Epithelial cell of proximal tubule (primary cell): ENCODE results near the gene SKIL. TPM values are rescaled to one million over a fixed set of nuclear protein-coding genes. Genes with fewer than 3 reads are reported as not detected.

ENCODE experiments used
- DNase-seq: peaks from one replicate; pipeline ENCODE4 v3.0.0-alpha.2; 2011; ENCODE audit warnings: low read depth
- H3K4me3 ChIP-seq: 2 replicates; pipeline ENCODE4 v1.5.1; 2011; ENCODE audit warnings: low read depth, mild to moderate bottlenecking, low read length
- CTCF ChIP-seq: conservative IDR thresholded peaks from 2 replicates; pipeline ENCODE4 v1.5.1; 2012; ENCODE audit warnings: low read depth, mild to moderate bottlenecking, low read length
- total RNA-seq: library from RNA; depleted of rRNA; stranded (reverse); fragments of >200 nt; gene quantifications from 2 replicates; pipeline ENCODE4 v1.2.3, GENCODE V29; 2015

Gene SKIL
- total RNA-seq = 25.1 and 29.3 TPM in 2 replicates

GRCh38 chr3:170357176-170358041 lies at the start of gene SKIL:
Gene SKIL, plus strand, starts transcription at chr3:170357715. Its CDS starts 2,617 bp downstream, at chr3:170360332.
- TF ChIP-seq CTCF = no peak
- peak within 1 kb of the TSS; percentile 65 for H3K4me3 ChIP-seq
- peak; percentile 51 for DNase-seq

GRCh38 chr3:170309046-170309445 lies 48.5 kb upstream of the SKIL start:
- no peak overlapping the region for H3K4me3 ChIP-seq
- DNase-seq = no peak
- TF ChIP-seq CTCF = no peak

- TF ChIP-seq CTCF = no peak
- no peak for DNase-seq
- H3K4me3 ChIP-seq = no peak overlapping the region
These were observed 39.6 kb upstream of the SKIL start for GRCh38 chr3:170317954-170318353.

GRCh38 chr3:170320461-170321121 lies 36.9 kb upstream of the SKIL start:
- no peak overlapping the region for H3K4me3 ChIP-seq
- TF ChIP-seq CTCF = no peak
- DNase-seq = no peak

- H3K4me3 ChIP-seq = no peak overlapping the region
- no peak for DNase-seq
- TF ChIP-seq CTCF = no peak
These were observed 36.0 kb upstream of the SKIL start for GRCh38 chr3:170321321-170322034.

GRCh38 chr3:170322566-170323269 lies 34.8 kb upstream of the SKIL start:
- H3K4me3 ChIP-seq = no peak overlapping the region
- no peak for DNase-seq
- no peak for TF ChIP-seq CTCF
